ENCODE data around the gene MEOX1. TPM values are rescaled to one million over a fixed set of nuclear protein-coding genes. Genes with fewer than 3 reads are reported as not detected.

MEOX1 gene
- total RNA-seq (under 1 TPM; 0.41 to 0.50 TPM), total RNA-seq (0.09 to 36.5 (median 1.7) reads per million in 172 experiments)
- polyA plus RNA-seq (2013, experiment 1 of 2), result 6.1 TPM
- polyA plus RNA-seq (2013, experiment 2 of 2), result 6.1 TPM

DNA sequence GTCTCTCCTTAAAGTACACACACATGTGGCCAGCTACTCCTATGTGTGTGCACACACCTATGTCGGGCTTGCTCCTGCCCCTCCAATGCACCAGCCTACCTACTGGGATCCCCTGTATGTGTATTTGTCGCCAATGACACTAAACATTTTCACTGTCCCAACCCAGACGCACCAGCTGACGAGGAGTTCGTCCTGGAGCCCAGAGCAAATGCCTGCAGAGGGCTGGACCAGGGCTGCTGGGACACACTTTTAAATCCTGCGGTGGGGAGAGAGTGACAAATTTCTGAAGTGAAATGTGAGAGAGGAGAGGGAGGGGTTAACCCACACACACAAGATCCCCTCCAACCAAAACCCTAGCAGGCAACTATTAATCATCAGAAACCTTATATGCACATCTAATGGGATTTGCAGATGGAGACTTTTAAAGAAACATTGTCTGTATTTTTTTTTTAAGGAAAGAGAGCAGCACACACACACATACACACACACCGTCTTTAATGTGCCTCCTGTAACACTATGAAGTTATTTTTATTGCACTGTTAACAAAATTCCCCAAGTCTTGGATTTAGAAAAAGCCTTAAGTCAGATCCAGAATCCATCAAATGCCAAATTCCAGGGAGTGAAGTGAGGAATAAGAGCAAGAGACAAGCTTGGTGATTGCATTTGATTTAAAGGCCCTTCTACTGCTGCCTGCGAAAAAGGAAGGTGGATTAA is at the start of gene MEOX1:
TSS of gene MEOX1 (minus strand) at position 224 of the 714 bp plus-strand sequence. CDS start 388 bp downstream, outside the sequence.
- H3K27ac ChIP-seq (ENCODE audit: low read depth in 1 of 2, low read length in 2 of 2), result peak within 1 kb of the TSS in 1 of 2 donors; percentile 52
- no peaks in the 10 kb centered on the region for H3K36me3 Mint-ChIP-seq (ENCODE audit: low read depth)
- H3K4me1 ChIP-seq (ENCODE audit: insufficient read depth, low read length), result peaks cover 51% of the 10 kb centered on the region
- peak within 1 kb of the TSS; percentile 39 for H3K4me3 ChIP-seq (ENCODE audit: low read length)
- DNase-seq (peak in 1 of 14 experiments; percentile 3), ATAC-seq (ENCODE audit: poor library complexity) (peak; percentile 41)
- ChIA-PET CTCF (no interaction called here), POLR2A (interaction anchor here (0.6 kb wide), 1 partner anchor 462 kb away, joined by 3 read pairs; the partner anchor contains the start of gene HDAC5)
- intact Hi-C loops (cut with DNase I, micrococcal nuclease), result no loop called here
- TF ChIP-seq, protein P1, sequence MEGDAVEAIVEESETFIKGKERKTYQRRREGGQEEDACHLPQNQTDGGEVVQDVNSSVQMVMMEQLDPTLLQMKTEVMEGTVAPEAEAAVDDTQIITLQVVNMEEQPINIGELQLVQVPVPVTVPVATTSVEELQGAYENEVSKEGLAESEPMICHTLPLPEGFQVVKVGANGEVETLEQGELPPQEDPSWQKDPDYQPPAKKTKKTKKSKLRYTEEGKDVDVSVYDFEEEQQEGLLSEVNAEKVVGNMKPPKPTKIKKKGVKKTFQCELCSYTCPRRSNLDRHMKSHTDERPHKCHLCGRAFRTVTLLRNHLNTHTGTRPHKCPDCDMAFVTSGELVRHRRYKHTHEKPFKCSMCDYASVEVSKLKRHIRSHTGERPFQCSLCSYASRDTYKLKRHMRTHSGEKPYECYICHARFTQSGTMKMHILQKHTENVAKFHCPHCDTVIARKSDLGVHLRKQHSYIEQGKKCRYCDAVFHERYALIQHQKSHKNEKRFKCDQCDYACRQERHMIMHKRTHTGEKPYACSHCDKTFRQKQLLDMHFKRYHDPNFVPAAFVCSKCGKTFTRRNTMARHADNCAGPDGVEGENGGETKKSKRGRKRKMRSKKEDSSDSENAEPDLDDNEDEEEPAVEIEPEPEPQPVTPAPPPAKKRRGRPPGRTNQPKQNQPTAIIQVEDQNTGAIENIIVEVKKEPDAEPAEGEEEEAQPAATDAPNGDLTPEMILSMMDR (IDR thresholded peaks at IDR 0.05), result no peak
- H3K27me3 Mint-ChIP-seq, result no peaks in the 10 kb centered on the region
- H3K4me1 Mint-ChIP-seq (ENCODE audit: low read depth), result peaks cover 31% of the 10 kb centered on the region
- H3K27ac Mint-ChIP-seq, result peak within 1 kb of the TSS; percentile 27
- peak within 1 kb of the TSS; percentile 65 for H3K4me3 Mint-ChIP-seq
- no peaks in the 10 kb centered on the region for H3K36me3 ChIP-seq (ENCODE audit: insufficient read depth, low read length)
- H3K9me3 Mint-ChIP-seq, result no peaks in the 10 kb centered on the region
- H3K27me3 ChIP-seq (ENCODE audit: control insufficient read depth in 1 of 2, insufficient read depth in 2 of 2, low read length in 2 of 2), result no peaks in the 10 kb centered on the region
- no peaks in the 10 kb centered on the region for H3K9me3 ChIP-seq (ENCODE audit: control insufficient read depth in 1 of 2, insufficient read depth in 1 of 2, low read length in 2 of 2)

DNA sequence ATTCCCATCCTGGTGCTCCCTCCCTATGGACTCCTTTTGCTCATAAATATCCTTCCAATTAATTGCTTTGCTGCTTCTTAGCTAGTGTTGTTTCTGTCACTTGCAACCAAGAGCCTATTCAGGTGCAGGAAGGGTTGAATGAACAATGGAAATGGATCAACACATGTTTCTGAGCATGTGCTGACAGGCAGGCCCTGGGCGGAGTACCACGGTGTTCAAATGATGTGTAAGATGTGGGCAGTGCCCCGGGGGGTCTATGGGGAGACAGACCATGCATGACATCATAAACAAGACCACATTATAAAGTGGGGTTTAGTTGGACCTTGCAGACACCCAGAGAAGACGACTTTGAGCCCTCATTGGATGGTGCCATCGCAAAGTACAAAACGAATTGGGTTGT is 48.4 kb upstream of the MEOX1 start:
- Mint-ChIP-seq H3K9me3 (no peaks in the 10 kb centered on the region), H3K4me1 (ENCODE audit: low read depth) (peaks cover 13% of the 10 kb centered on the region), H3K4me3 (no peak overlapping the region), H3K27ac (no peak overlapping the region), H3K36me3 (ENCODE audit: low read depth) (no peaks in the 10 kb centered on the region), H3K27me3 (peaks cover 59% of the 10 kb centered on the region)
- CTCF ChIA-PET, result interaction anchor here (0.6 kb wide), 1 partner anchor 130 kb away, joined by 3 read pairs; no protein-coding TSS in a partner anchor
- TF ChIP-seq, protein P1 (IDR thresholded peaks at IDR 0.05), result no peak
- no peak for ATAC-seq (ENCODE audit: poor library complexity)
- Histone ChIP-seq H3K4me3 (ENCODE audit: low read length) (no peak overlapping the region), H3K27ac (ENCODE audit: low read depth in 1 of 2, low read length in 2 of 2) (no peak overlapping the region), H3K4me1 (ENCODE audit: insufficient read depth, low read length) (peaks cover 9% of the 10 kb centered on the region), H3K36me3 (ENCODE audit: insufficient read depth, low read length) (no peaks in the 10 kb centered on the region), H3K9me3 (ENCODE audit: control insufficient read depth in 1 of 2, insufficient read depth in 1 of 2, low read length in 2 of 2) (no peaks in the 10 kb centered on the region), H3K27me3 (ENCODE audit: control insufficient read depth in 1 of 2, insufficient read depth in 2 of 2, low read length in 2 of 2) (peaks cover 22 to 29% of the 10 kb centered on the region in 2 experiments)
- POLR2A ChIA-PET, result no interaction called here
- intact Hi-C loops (cut with DNase I, micrococcal nuclease), result no loop called here
- DNase-seq, result no peak

DNA sequence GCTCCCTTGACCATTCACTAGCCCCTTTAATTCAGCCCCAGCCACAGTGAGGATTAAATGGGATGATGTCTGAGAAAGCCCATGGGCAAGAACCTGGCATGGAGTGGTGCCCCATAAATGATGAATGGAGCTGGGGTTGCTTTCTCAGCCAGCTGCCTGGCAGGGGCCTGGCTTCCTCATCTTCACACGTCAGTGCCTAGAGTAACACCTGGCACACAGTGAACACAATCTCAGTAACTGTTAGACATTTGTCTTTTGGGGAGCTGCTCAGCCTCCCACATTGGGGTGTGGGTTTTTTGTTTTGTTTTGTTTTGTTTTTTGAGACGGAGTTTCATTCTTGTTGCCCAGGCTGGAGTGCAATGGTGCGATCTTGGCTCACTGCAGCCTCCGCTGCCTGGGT is 47.5 kb upstream of the MEOX1 start:
- intact Hi-C loops (cut with DNase I, micrococcal nuclease), result no loop called here
- Histone ChIP-seq H3K27me3 (ENCODE audit: control insufficient read depth in 1 of 2, insufficient read depth in 2 of 2, low read length in 2 of 2) (peaks cover 22 to 29% of the 10 kb centered on the region in 2 experiments), H3K36me3 (ENCODE audit: insufficient read depth, low read length) (no peaks in the 10 kb centered on the region), H3K27ac (ENCODE audit: low read depth in 1 of 2, low read length in 2 of 2) (no peak overlapping the region), H3K4me1 (ENCODE audit: insufficient read depth, low read length) (peaks cover 9% of the 10 kb centered on the region), H3K4me3 (ENCODE audit: low read length) (no peak overlapping the region), H3K9me3 (ENCODE audit: control insufficient read depth in 1 of 2, insufficient read depth in 1 of 2, low read length in 2 of 2) (no peaks in the 10 kb centered on the region)
- TF ChIP-seq, protein P1 (IDR thresholded peaks at IDR 0.05), result no peak
- H3K27me3 Mint-ChIP-seq, result peaks cover 50% of the 10 kb centered on the region
- no peaks in the 10 kb centered on the region for H3K9me3 Mint-ChIP-seq
- no peaks in the 10 kb centered on the region for H3K36me3 Mint-ChIP-seq (ENCODE audit: low read depth)
- no peak overlapping the region for H3K27ac Mint-ChIP-seq
- POLR2A ChIA-PET, result no interaction called here
- ATAC-seq (ENCODE audit: poor library complexity), result no peak
- CTCF ChIA-PET, result no interaction called here
- H3K4me3 Mint-ChIP-seq, result no peak overlapping the region
- peaks cover 9% of the 10 kb centered on the region for H3K4me1 Mint-ChIP-seq (ENCODE audit: low read depth)
- no peak for DNase-seq
